Heart right ventricle (tissue), 16 donors: Measurements from ENCODE around the gene TEX9. TPM values are rescaled to one million over a fixed set of nuclear protein-coding genes. Genes with fewer than 3 reads are reported as not detected.
"Not testable (repeated sequence)": the region's sequence is repeated elsewhere in the genome, so short reads cannot be mapped to it uniquely, and the experiment has no call there.

Experiments
- ATAC-seq, 8 donors: fragments of 200-7000 bp; cut with Tn5 transposase; one replicate each; pipeline ENCODE4 v1.9.1; 2020; ENCODE audit warnings: mild to moderate bottlenecking in 8 of 8, moderate library complexity in 8 of 8, moderate number of reproducible peaks in 1 of 8
- DNase-seq, 2 donors: peaks; one replicate each; pipeline ENCODE4 v3.0.0-alpha.2; 2020
- H3K27ac ChIP-seq, 10 donors: fragments of 200-600 bp; sonication (generic) in 2 of 10; one replicate each; pipeline versions ENCODE4 v1.5.0 to v1.8.0; 2020 to 2022; ENCODE audit warnings: mild to moderate bottlenecking in 3 of 10
- H3K27me3 ChIP-seq, 7 donors: fragments of 200-600 bp; one replicate each; pipeline ENCODE4 v1.8.0; 2021 to 2022; ENCODE audit warnings: mild to moderate bottlenecking in 2 of 7
- H3K36me3 ChIP-seq, 9 donors: fragments of 200-600 bp; sonication (generic) in 1 of 9; one replicate each; pipeline versions ENCODE4 v1.5.0 to v1.8.0; 2020 to 2022; ENCODE audit warnings: mild to moderate bottlenecking in 2 of 9
- H3K4me1 ChIP-seq, 9 donors: fragments of 200-600 bp; sonication (generic) in 1 of 9; one replicate each; pipeline versions ENCODE4 v1.5.0 to v1.8.0; 2020 to 2022; ENCODE audit warnings: mild to moderate bottlenecking in 4 of 9
- H3K4me3 ChIP-seq, 10 donors: fragments of 200-600 bp; sonication (generic) in 2 of 10; one replicate each; pipeline versions ENCODE4 v1.5.0 to v1.8.0; 2020 to 2022; ENCODE audit warnings: mild to moderate bottlenecking in 7 of 10, moderate library complexity in 2 of 10
- H3K9me3 ChIP-seq, 11 donors: fragments of 200-600 bp in 10 of 11; sonication (generic) in 2 of 11; one replicate each; pipeline versions ENCODE4 v1.5.0 to v1.8.0; 2013 to 2022; ENCODE audit warnings: mild to moderate bottlenecking in 2 of 11, control low read depth in 1 of 11, moderate library complexity in 1 of 11
- CTCF ChIP-seq, 9 donors: fragments of 200-600 bp; sonication (generic) in 2 of 9; IDR thresholded peaks; one replicate each; pipeline versions ENCODE4 v1.5.0 to v1.8.0; 2021 to 2022; ENCODE audit warnings: antibody characterized with exemption in 9 of 9, mild to moderate bottlenecking in 5 of 9, moderate library complexity in 1 of 9
- WGBS, 2 donors: extraction: QIAGEN DNeasy Blood & Tissue Kit; methylation state at CpG; one replicate each; pipeline ENCODE4 v1.1.7; 2013; ENCODE audit warnings: inconsistent platforms in 1 of 2; 5-methylcytosine and 5-hydroxymethylcytosine counted together
- intact Hi-C, 10 donors: fragments of 100-400 bp; cut with DNase I; formaldehyde crosslinking; loops; one replicate each; pipeline versions ENCODE4 v1.11.1 to v1.14.2; 2022
- polyA plus RNA-seq, 2 donors: library from polyadenylated mRNA; stranded (reverse); fragments of 200-250 nt; gene quantifications; one replicate each; pipeline ENCODE4 v1.2.3, GENCODE V29; 2013
- total RNA-seq, 10 donors: library from RNA; stranded (reverse); fragmentation: NEBNext Ultra II Directional in 3 of 10; extraction: Animal tissue kit (Norgen Biotek cat#: 25700) in 3 of 10; gene quantifications; one replicate each; pipeline versions ENCODE4 v1.2.1 to v1.2.4, GENCODE V29; 2021 to 2023
- donor health status: Arrhythmogenic right ventricular cardiomyopathy.
- donor health status: ischemic (EF 13 %, LVEDD 7.1; RV severe dilation, severe dysfunction).
- donor health status: healthy with polysubstance abuse.
- donor health status: DM: no; HTN: yes; CAD: no.
- donor health status: DM: no; HTN: no; CAD: no.
- donor health status: ischemic (EF 25% LVEDD 6.9; RV normal size, moderate dysfunction).
- donor health status: ischemic (EF 25% LVEDD 5.7; RV mildly dilated, moderate dysfunction).
- donor health status: healthy.
- donor health status: DM: yes; HTN: yes; CAD: no.
- donor health status: Ischemic cardiomyopathy.
- donor health status: ischemic (EF 35%, LVEDD 5.7; RV mildly dilated, moderate dysfunction).
- donor health status: nonischemic (EF 11% LVEDD 7.7; RV severe dilation, severe dysfunction).
- donor health status: DM: yes; HTN: yes; CAD: no.
- donor health status: PGD.
- donor health status: ischemic (EF 29% LVEDD 5.4; RV normal size, mild dysfunction).
- donor health status: nonischemic (EF 23%, LVEDD 6.1; RV moderate dilation, normal function).

Gene TEX9
- total and polyA plus RNA-seq, 12 donors: 0.19 to 1.7 (median 0.55) TPM

- Histone ChIP-seq H3K4me1 (no peaks in the 10 kb centered on the region), H3K9me3 (peaks cover 0 to 11% (median 0%) of the 10 kb centered on the region in 11 donors), H3K36me3 (no peaks in the 10 kb centered on the region), H3K27me3 (no peaks in the 10 kb centered on the region), H3K27ac (no peak overlapping the region), H3K4me3 (no peak overlapping the region)
- intact Hi-C loops: no loop called here
- no peak for TF ChIP-seq CTCF (IDR thresholded peaks at IDR 0.05)
- WGBS, 2 donors: 83 to 85% methylated on average over 3 of the region's 3 CpGs
- DNase-seq (no peak), ATAC-seq (no peak)
These were observed 20.7 kb downstream of the TEX9 start for GRCh38 chr15:56385908-56386307.

- peaks cover 0 to 4% (median 0%) of the 10 kb centered on the region in 11 donors for H3K9me3 ChIP-seq
- intact Hi-C loops: no loop called here
- H3K4me1 ChIP-seq: no peaks in the 10 kb centered on the region
- DNase-seq (no peak), ATAC-seq (no peak)
- H3K27ac ChIP-seq: no peak overlapping the region
- H3K4me3 ChIP-seq: no peak overlapping the region
- H3K36me3 ChIP-seq: no peaks in the 10 kb centered on the region
- no peaks in the 10 kb centered on the region for H3K27me3 ChIP-seq
- TF ChIP-seq CTCF (IDR thresholded peaks at IDR 0.05): no peak
- 92 to 95% methylated on average over 2 of the region's 2 CpGs for WGBS, 2 donors
These were observed 25.6 kb downstream of the TEX9 start for GRCh38 chr15:56390739-56391267.

GRCh38 chr15:56393277-56393676 lies 28.1 kb downstream of the TEX9 start:
- no peak overlapping the region for H3K4me3 ChIP-seq
- no peak for DNase-seq
- H3K4me1 ChIP-seq: no peaks in the 10 kb centered on the region
- no peaks in the 10 kb centered on the region for H3K27me3 ChIP-seq
- WGBS, 2 donors: 93 to 95% methylated on average over 1 of the region's 1 CpG
- H3K36me3 ChIP-seq: no peaks in the 10 kb centered on the region
- intact Hi-C loops: no loop called here
- no peaks in the 10 kb centered on the region for H3K9me3 ChIP-seq
- H3K27ac ChIP-seq: no peak overlapping the region
- TF ChIP-seq CTCF (IDR thresholded peaks at IDR 0.05): no peak
- ATAC-seq: no peak

DNA sequence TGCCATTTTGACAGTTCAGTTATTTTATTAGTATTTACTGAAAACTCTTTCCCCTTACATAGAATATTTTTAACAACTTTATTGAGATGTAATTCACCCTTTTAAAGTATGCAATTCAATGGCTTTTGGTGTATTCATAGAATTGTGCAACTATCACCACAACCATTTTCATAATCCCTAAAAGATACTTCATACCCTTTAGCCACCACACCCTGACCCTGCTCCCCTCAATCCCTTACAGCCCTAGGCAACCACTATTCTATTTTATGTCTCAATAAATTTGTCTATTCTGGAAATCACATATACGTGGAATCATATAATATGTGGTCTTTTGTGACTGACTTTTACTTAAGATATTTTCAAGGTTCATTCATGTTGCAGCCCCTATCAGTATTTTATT lies 29.7 kb downstream of the TEX9 start:
- Histone ChIP-seq H3K9me3 (no peaks in the 10 kb centered on the region), H3K4me1 (no peaks in the 10 kb centered on the region), H3K4me3 (no peak overlapping the region), H3K27ac (no peak overlapping the region), H3K27me3 (no peaks in the 10 kb centered on the region), H3K36me3 (no peaks in the 10 kb centered on the region)
- no peak for TF ChIP-seq CTCF (IDR thresholded peaks at IDR 0.05)
- no peak for ATAC-seq
- intact Hi-C loops: no loop called here
- DNase-seq: no peak
- 95 to 96% methylated on average over 1 of the region's 1 CpG for WGBS, 2 donors

- intact Hi-C loops, H3K4me3 ChIP-seq, H3K36me3 ChIP-seq, H3K4me1 ChIP-seq, ATAC-seq, H3K27me3 ChIP-seq, H3K9me3 ChIP-seq, H3K27ac ChIP-seq, DNase-seq: not testable (repeated sequence)
- WGBS, 2 donors: 93 to 96% methylated on average over 3 of the region's 3 CpGs
These were observed 32.1 kb downstream of the TEX9 start for GRCh38 chr15:56397325-56397724.

GRCh38 chr15:56399209-56399608 lies 34.0 kb downstream of the TEX9 start:
- H3K27ac ChIP-seq, ATAC-seq, H3K4me3 ChIP-seq, intact Hi-C loops, H3K36me3 ChIP-seq, DNase-seq, H3K4me1 ChIP-seq, H3K27me3 ChIP-seq: not testable (repeated sequence)
- peaks cover 0 to 18% (median 0%) of the 10 kb centered on the region in 11 donors for H3K9me3 ChIP-seq
- WGBS, 2 donors: 96 to 97% methylated on average over 11 of the region's 11 CpGs
